ENCODE data around the gene CTSL. TPM values are rescaled to one million over a fixed set of nuclear protein-coding genes. Genes with fewer than 3 reads are reported as not detected.
"Not testable (repeated sequence)": the region's sequence is repeated elsewhere in the genome, so short reads cannot be mapped to it uniquely, and the experiment has no call there.

Gene CTSL
- total and polyA plus RNA-seq, 2 experiments from 2014 or later = 97.0 to 137 TPM

GRCh38 chr9:87750726-87751125 lies 24.8 kb downstream of the CTSL start:
- H3K4me1 ChIP-seq (ENCODE audit: low read depth) = no peaks in the 10 kb centered on the region
- no peaks in the 10 kb centered on the region for H3K36me3 ChIP-seq
- no peaks in the 10 kb centered on the region for H3K9me3 ChIP-seq (ENCODE audit: low read depth)
- H3K27ac ChIP-seq = no peak overlapping the region
- H3K27me3 ChIP-seq = no peaks in the 10 kb centered on the region
- TF ChIP-seq CTCF (IDR thresholded peaks at IDR 0.05; ENCODE audit: low read depth, low read length) = no peak
- H3K4me3 ChIP-seq = no peak overlapping the region
- DNase-seq (ENCODE audit: low read depth in 1 of 2, low spot score in 1 of 2) = no peak

- Histone ChIP-seq H3K4me1 (ENCODE audit: low read depth) (no peaks in the 10 kb centered on the region), H3K27ac (no peak overlapping the region), H3K36me3 (no peaks in the 10 kb centered on the region), H3K4me3 (no peak overlapping the region), H3K9me3 (ENCODE audit: low read depth) (no peaks in the 10 kb centered on the region), H3K27me3 (no peaks in the 10 kb centered on the region)
- DNase-seq (ENCODE audit: low read depth in 1 of 2, low spot score in 1 of 2) = no peak
- TF ChIP-seq CTCF (IDR thresholded peaks at IDR 0.05; ENCODE audit: low read depth, low read length) = no peak
Observed at GRCh38 chr9:87751423-87751822, 25.5 kb downstream of the CTSL start.

- DNase-seq (ENCODE audit: low read depth in 1 of 2, low spot score in 1 of 2) = peak in 1 of 2 donors; percentile 24
- Histone ChIP-seq H3K4me3 (no peak overlapping the region), H3K36me3 (no peaks in the 10 kb centered on the region), H3K27ac (no peak overlapping the region), H3K9me3 (ENCODE audit: low read depth) (no peaks in the 10 kb centered on the region), H3K27me3 (no peaks in the 10 kb centered on the region), H3K4me1 (ENCODE audit: low read depth) (no peaks in the 10 kb centered on the region)
- TF ChIP-seq CTCF (IDR thresholded peaks at IDR 0.05; ENCODE audit: low read depth, low read length) = no peak
Observed at GRCh38 chr9:87751868-87752267, 25.9 kb downstream of the CTSL start.

GRCh38 chr9:87753313-87753712 lies 27.4 kb downstream of the CTSL start:
- Histone ChIP-seq H3K4me3 (no peak overlapping the region), H3K27me3 (no peaks in the 10 kb centered on the region), H3K9me3 (ENCODE audit: low read depth) (no peaks in the 10 kb centered on the region), H3K36me3 (no peaks in the 10 kb centered on the region), H3K27ac (no peak overlapping the region), H3K4me1 (ENCODE audit: low read depth) (no peaks in the 10 kb centered on the region)
- DNase-seq (ENCODE audit: low read depth in 1 of 2, low spot score in 1 of 2) = no peak
- no peak for TF ChIP-seq CTCF (IDR thresholded peaks at IDR 0.05; ENCODE audit: low read depth, low read length)

GRCh38 chr9:87758330-87758729 lies 32.4 kb downstream of the CTSL start:
- not testable (repeated sequence) for H3K4me3 ChIP-seq, H3K36me3 ChIP-seq

GRCh38 chr9:87759980-87760379 lies 34.1 kb downstream of the CTSL start:
- not testable (repeated sequence) for H3K4me1 ChIP-seq (ENCODE audit: low read depth); DNase-seq (ENCODE audit: low read depth in 1 of 2, low spot score in 1 of 2)

More at GRCh38 chr9:87758330-87758729, 32.4 kb downstream of the CTSL start:
- not testable (repeated sequence) for H3K4me1 ChIP-seq (ENCODE audit: low read depth); H3K27ac ChIP-seq; DNase-seq (ENCODE audit: low read depth in 1 of 2, low spot score in 1 of 2); H3K9me3 ChIP-seq (ENCODE audit: low read depth); H3K27me3 ChIP-seq

GRCh38 chr9:87760529-87760928 lies 34.6 kb downstream of the CTSL start:
- Histone ChIP-seq H3K4me3 (no peak overlapping the region), H3K27ac (no peak overlapping the region), H3K9me3 (ENCODE audit: low read depth) (no peaks in the 10 kb centered on the region), H3K27me3 (no peaks in the 10 kb centered on the region), H3K4me1 (ENCODE audit: low read depth) (no peaks in the 10 kb centered on the region), H3K36me3 (no peaks in the 10 kb centered on the region)
- no peak for TF ChIP-seq CTCF (IDR thresholded peaks at IDR 0.05; ENCODE audit: low read depth, low read length)
- DNase-seq (ENCODE audit: low read depth in 1 of 2, low spot score in 1 of 2) = no peak

More at GRCh38 chr9:87759980-87760379, 34.1 kb downstream of the CTSL start:
- H3K4me3 ChIP-seq; H3K27me3 ChIP-seq; H3K27ac ChIP-seq; H3K36me3 ChIP-seq; H3K9me3 ChIP-seq (ENCODE audit: low read depth): not testable (repeated sequence)

All from cardiac muscle cell (in vitro differentiated cells and primary cell).